ENCODE data around the gene GOT2.

DNA sequence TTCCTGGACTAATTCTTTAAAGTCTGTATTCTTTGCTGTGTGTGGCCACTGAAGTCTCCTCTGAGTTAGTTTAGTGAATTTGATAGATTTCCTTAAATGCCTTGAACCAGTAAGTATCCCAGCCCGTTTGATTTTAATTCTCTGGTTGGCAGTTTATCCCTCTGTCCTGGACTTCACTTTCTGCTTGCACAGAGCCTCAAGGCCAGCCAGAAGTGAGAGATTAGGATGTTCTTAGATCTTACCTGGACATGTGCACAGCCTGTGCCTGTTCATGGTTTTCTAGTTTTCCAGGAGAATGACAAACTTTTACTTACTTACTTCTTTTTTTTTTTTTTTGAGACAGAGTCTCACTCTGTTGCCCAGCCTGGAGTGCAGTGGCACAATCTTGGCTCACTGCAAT lies 38.7 kb downstream of the GOT2 start:
- TF ChIP-seq, protein P1, sequence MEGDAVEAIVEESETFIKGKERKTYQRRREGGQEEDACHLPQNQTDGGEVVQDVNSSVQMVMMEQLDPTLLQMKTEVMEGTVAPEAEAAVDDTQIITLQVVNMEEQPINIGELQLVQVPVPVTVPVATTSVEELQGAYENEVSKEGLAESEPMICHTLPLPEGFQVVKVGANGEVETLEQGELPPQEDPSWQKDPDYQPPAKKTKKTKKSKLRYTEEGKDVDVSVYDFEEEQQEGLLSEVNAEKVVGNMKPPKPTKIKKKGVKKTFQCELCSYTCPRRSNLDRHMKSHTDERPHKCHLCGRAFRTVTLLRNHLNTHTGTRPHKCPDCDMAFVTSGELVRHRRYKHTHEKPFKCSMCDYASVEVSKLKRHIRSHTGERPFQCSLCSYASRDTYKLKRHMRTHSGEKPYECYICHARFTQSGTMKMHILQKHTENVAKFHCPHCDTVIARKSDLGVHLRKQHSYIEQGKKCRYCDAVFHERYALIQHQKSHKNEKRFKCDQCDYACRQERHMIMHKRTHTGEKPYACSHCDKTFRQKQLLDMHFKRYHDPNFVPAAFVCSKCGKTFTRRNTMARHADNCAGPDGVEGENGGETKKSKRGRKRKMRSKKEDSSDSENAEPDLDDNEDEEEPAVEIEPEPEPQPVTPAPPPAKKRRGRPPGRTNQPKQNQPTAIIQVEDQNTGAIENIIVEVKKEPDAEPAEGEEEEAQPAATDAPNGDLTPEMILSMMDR (IDR thresholded peaks at IDR 0.05), result no peak
- no peak for TF ChIP-seq POLR2AphosphoS5 (IDR thresholded peaks at IDR 0.05; ENCODE audit: insufficient read depth in 1 of 2, low read depth in 1 of 2)

Measured in vagina (tissue), 2 donors.